Gastroesophageal sphincter (tissue), 4 donors: ENCODE results near the gene TLR10. TPM values are rescaled to one million over a fixed set of nuclear protein-coding genes. Genes with fewer than 3 reads are reported as not detected.
A peak's percentile ranks its signal among the peaks of the same experiment; 100 is the strongest.

Experiments
- ATAC-seq: fragments of 150-250 bp; one replicate; pipeline ENCODE4 v1.9.1; 2016; ENCODE audit warnings: mild to moderate bottlenecking, moderate library complexity
- H3K27ac ChIP-seq, 4 donors: fragments of 200-600 bp; sonication (generic) in 3 of 4; 1 replicate in 3 of 4; 2 replicates in 1 of 4; pipeline ENCODE4 v1.5.1; 2016 to 2019
- H3K27me3 ChIP-seq: fragments of 200-600 bp; sonication (generic); one replicate; pipeline ENCODE4 v1.5.1; 2019
- H3K36me3 ChIP-seq, 2 donors: fragments of 200-600 bp; sonication (generic); one replicate each; pipeline ENCODE4 v1.5.1; 2019; ENCODE audit warnings: control low read depth in 1 of 2
- H3K4me1 ChIP-seq, 3 donors: fragments of 200-600 bp; sonication (generic); 1 replicate in 2 of 3; 2 replicates in 1 of 3; pipeline ENCODE4 v1.5.1; 2016 to 2019; ENCODE audit warnings: control low read depth in 2 of 3
- H3K4me3 ChIP-seq, 2 donors: fragments of 200-600 bp; sonication (generic); one replicate each; pipeline ENCODE4 v1.5.1; 2019; ENCODE audit warnings: mild to moderate bottlenecking in 1 of 2, moderate library complexity in 1 of 2
- H3K9me3 ChIP-seq, 3 donors: fragments of 200-600 bp; sonication (generic); one replicate each; pipeline ENCODE4 v1.5.1; 2017 to 2019; ENCODE audit warnings: control low read depth in 2 of 3
- CTCF ChIP-seq, 4 experiments: fragments of 200-600 bp in 2 of 4; fragments of 450-650 bp in 2 of 4; sonication (generic) in 1 of 4; IDR thresholded peaks; one replicate each; pipeline ENCODE4 v1.5.1; 2017 to 2019; ENCODE audit warnings: antibody characterized with exemption in 4 of 4, mild to moderate bottlenecking in 2 of 4, moderate library complexity in 2 of 4
- EP300 ChIP-seq: sonication (generic); formaldehyde crosslinking; IDR thresholded peaks from one replicate; pipeline ENCODE4 v1.6.1; 2017; ENCODE audit warnings: antibody characterized with exemption, mild to moderate bottlenecking
- POLR2A ChIP-seq, 2 donors: fragments of 450-650 bp; IDR thresholded peaks; one replicate each; pipeline ENCODE4 v1.6.1; 2017; ENCODE audit warnings: antibody characterized with exemption in 2 of 2, mild to moderate bottlenecking in 2 of 2, moderate library complexity in 1 of 2
- POLR2AphosphoS5 ChIP-seq: sonication (generic); formaldehyde crosslinking; IDR thresholded peaks from one replicate; pipeline ENCODE4 v1.6.1; 2017; ENCODE audit warnings: antibody characterized with exemption
- WGBS, 2 donors: methylation state at CpG; one replicate each; pipeline ENCODE4 v1.1.5; 2018; ENCODE audit warnings: low coverage in 1 of 2; 5-methylcytosine and 5-hydroxymethylcytosine counted together
- total RNA-seq, 4 donors: library from RNA; depleted of rRNA; stranded (reverse); fragments of >200 nt; gene quantifications; one replicate each; pipeline ENCODE4 v1.1.0, GENCODE V29; 2016

TLR10 gene
- total RNA-seq, 4 donors from 2014 or later = 0.27 TPM; not detected in 3

GRCh38 chr4:38805530-38806145 is 22.8 kb upstream of the TLR10 start:
- WGBS, 2 donors = 29 to 46% methylated on average over 5 of the region's 5 CpGs
- Histone ChIP-seq H3K4me1 (peaks cover 0 to 33% (median 3%) of the 10 kb centered on the region in 3 donors), H3K9me3 (no peaks in the 10 kb centered on the region), H3K27me3 (no peaks in the 10 kb centered on the region), H3K4me3 (peak overlapping the region; percentile 5 to 21), H3K27ac (peak overlapping the region in 3 of 4 donors; percentile 5 to 78 (median 62)), H3K36me3 (peaks cover 0 to 2% of the 10 kb centered on the region in 2 donors)
- TF ChIP-seq CTCF (IDR thresholded peaks at IDR 0.05) (no peak), POLR2A (IDR thresholded peaks at IDR 0.05) (no peak), POLR2AphosphoS5 (no peak), EP300 (no peak)
- ATAC-seq = peak; percentile 55

GRCh38 chr4:38804654-38805295 is 22.0 kb upstream of the TLR10 start, which contains the start of gene TLR1:
Gene TLR1, minus strand, starts transcription at chr4:38804791. Its CDS starts 5,960 bp downstream, at chr4:38798831.
- no peaks in the 10 kb centered on the region for H3K27me3 ChIP-seq
- H3K27ac ChIP-seq = peak within 1 kb of the TSS; percentile 62 to 78 (median 68)
- no peaks in the 10 kb centered on the region for H3K9me3 ChIP-seq
- peak within 1 kb of the TSS; percentile 35 to 55 for H3K4me3 ChIP-seq
- WGBS, 2 donors = 15 to 50% methylated on average over 7 of the region's 7 CpGs
- H3K36me3 ChIP-seq = peaks cover 0 to 10% of the 10 kb centered on the region in 2 donors
- peak; percentile 57 for ATAC-seq
- peaks cover 0 to 33% (median 3%) of the 10 kb centered on the region in 3 donors for H3K4me1 ChIP-seq
- TF ChIP-seq CTCF (IDR thresholded peaks at IDR 0.05) (peak; percentile 44 to 76 (median 61)), EP300 (no peak), POLR2AphosphoS5 (no peak), POLR2A (IDR thresholded peaks at IDR 0.05) (no peak)

GRCh38 chr4:38803833-38804653 is 21.3 kb upstream of the TLR10 start:
- peak; percentile 29 for ATAC-seq

More at GRCh38 chr4:38803833-38804653, 21.3 kb upstream of the TLR10 start:
- Histone ChIP-seq H3K9me3 (no peaks in the 10 kb centered on the region), H3K36me3 (peaks cover 0 to 18% of the 10 kb centered on the region in 2 donors), H3K4me3 (peak overlapping the region; percentile 35 to 55), H3K27ac (peak overlapping the region; percentile 62 to 78 (median 68)), H3K27me3 (no peaks in the 10 kb centered on the region), H3K4me1 (peaks cover 0 to 33% (median 3%) of the 10 kb centered on the region in 3 donors)
- TF ChIP-seq POLR2AphosphoS5 (no peak), EP300 (no peak), CTCF (IDR thresholded peaks at IDR 0.05) (no peak), POLR2A (IDR thresholded peaks at IDR 0.05) (no peak)
- 10 to 13% methylated on average over 5 of the region's 6 CpGs for WGBS, 2 donors
